GM18951 (cell line): ENCODE data around the gene BICD1.
"Not testable (repeated sequence)": the region's sequence is repeated elsewhere in the genome, so short reads cannot be mapped to it uniquely, and the experiment has no call there.

ENCODE experiments used
- POLR2A ChIP-seq: IDR thresholded peaks from 4 replicates; pipeline ENCODE4 v1.6.1; 2011; ENCODE audit warnings: mild to moderate bottlenecking; ENCODE audit not compliant: insufficient read length, insufficient read depth; ENCODE audit errors: extremely low read depth
- in situ Hi-C: fragments of 300-500 bp; cut with MboI; formaldehyde crosslinking; loops from one replicate; pipeline ENCODE4 v1.12.0; 2022; ENCODE audit warnings: low sequenced_read_pairs, mixed read lengths, inconsistent platforms; ENCODE audit not compliant: unreplicated experiment

BICD1 gene

DNA sequence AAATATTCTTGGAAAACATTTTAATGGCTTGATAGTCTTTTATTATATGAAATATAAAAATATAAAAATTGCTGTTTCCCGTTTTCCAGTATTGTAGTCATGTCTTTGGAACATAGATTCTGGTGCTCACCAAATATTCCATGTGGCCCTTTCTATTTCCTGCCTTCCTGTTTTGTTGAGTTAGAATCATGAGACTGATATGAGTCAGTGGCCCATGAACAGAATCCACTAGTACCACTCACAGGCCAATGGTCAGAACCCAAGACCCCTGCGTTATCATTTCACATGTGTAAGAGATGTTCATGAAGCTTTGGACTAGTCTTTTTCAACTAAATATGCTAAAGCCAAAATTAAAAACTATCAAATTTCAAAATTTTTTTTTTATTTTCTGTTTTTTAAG lies 56.9 kb downstream of the BICD1 start:
- no peak for TF ChIP-seq POLR2A
- in situ Hi-C loops = no loop called here

GRCh38 chr12:32166510-32166909 lies 59.9 kb downstream of the BICD1 start:
- in situ Hi-C loops = no loop called here

DNA sequence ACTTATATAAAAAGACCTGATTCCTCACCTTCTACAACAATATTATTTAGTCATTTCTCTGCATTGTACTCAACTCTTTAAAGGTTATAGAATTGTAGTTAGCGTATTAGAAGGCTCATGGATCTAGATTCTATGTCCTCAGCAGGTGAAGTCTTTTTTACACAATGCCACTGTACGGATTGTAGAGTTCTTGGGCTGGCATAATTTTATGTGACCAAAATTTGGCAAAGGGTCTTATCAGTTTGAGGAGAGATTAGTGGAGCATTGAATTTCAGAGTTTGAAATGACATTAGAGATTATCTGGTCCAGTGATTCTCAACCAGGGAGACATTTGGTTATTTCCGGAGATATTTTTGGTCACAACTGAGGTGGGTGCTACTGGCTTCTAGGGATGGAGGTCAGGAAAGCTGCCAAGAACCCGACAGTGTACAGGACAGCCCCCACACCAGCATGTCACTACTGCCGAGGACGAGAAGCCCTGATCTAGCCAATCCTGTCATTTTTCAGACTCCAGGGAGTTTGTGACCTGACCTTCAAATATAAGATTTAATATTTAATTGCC lies 63.9 kb downstream of the BICD1 start:
- no peak for TF ChIP-seq POLR2A
- in situ Hi-C loops = no loop called here

More at GRCh38 chr12:32166510-32166909, 59.9 kb downstream of the BICD1 start:
- no peak for TF ChIP-seq POLR2A

- in situ Hi-C loops = no loop called here
- TF ChIP-seq POLR2A = no peak
These were observed 64.6 kb downstream of the BICD1 start for GRCh38 chr12:32171211-32171610.

- in situ Hi-C loops = no loop called here
- no peak for TF ChIP-seq POLR2A
These were observed 70.0 kb downstream of the BICD1 start for GRCh38 chr12:32176606-32177005.

DNA sequence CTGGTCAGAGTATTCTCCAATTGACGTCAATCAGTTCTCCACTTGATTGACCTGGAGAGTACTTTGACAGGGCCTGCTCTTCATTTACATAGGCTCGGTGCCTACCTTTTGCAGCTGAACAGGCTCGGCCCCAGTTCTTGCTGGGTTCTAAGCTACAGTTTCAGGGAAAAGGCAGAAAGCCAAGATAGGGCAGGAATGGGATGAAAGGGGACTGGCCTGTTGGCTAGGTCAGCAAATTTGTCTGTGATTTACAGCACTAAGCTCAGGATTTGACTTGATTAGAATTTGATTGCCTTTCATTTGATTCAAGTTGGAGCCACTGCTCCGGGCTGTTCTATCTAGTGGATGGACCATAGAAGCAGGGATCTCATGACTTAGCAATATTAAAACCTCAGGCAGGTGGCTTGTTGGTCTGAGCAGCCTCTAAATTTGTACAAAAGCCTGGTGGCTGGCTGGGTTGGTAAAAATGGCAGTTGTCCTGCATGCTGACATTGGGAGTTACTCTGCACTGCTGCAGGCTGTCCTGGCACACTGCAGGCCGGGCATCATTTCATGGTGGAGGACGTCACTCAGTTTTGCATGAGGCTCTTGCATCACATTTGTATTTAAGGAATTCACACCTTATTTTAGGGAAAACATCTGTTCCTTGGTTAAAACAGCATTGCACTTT lies 71.8 kb downstream of the BICD1 start:
- no peak for TF ChIP-seq POLR2A
- in situ Hi-C loops = no loop called here

GRCh38 chr12:32179011-32179395 lies 72.4 kb downstream of the BICD1 start:
- no peak for TF ChIP-seq POLR2A
- in situ Hi-C loops = no loop called here

GRCh38 chr12:32181498-32182175 lies 75.0 kb downstream of the BICD1 start:
- no peak for TF ChIP-seq POLR2A
- in situ Hi-C loops = no loop called here

DNA sequence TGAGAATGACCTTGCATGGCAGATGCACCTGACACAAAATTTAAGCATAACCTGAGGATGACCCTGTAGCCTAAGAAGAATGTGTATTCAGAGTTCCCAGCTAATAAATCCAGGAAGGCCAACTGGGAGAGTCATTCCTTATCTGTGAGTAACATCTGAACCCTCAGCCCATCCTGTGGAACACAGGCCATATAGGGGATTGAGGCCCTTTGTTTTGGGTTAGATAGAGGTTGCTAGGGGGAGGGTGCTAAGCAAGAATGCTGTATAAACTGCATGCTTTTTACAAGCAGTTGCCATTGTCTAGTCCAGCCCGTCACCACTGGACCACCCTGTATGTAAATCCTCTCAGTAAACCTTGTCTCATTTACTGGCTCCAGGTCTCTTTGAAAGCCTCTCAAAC lies 77.0 kb downstream of the BICD1 start:
- in situ Hi-C loops = no loop called here

DNA sequence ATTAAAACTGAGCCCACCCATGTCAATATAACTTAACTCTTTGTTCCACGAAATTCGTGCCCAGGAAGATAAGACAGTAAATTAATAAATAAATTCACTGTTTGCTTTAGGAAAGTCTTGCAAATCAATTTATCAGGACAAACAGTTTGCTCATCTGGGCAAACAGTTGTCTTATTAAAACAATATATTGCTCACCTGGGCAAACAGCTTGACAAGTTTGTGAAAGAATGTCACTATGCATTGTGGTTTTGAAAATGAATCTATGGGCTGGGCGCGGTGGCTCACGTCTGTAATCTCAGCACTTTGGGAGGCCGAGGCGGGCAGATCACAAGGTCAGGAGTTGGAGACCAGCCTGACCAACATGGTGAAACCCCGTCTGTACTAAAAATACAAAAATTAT lies 80.5 kb downstream of the BICD1 start:
- in situ Hi-C loops = not testable (repeated sequence)

More for the DNA sequence above, 77.0 kb downstream of the BICD1 start:
- TF ChIP-seq POLR2A = no peak

- in situ Hi-C loops = no loop called here
- no peak for TF ChIP-seq POLR2A
These were observed 84.8 kb downstream of the BICD1 start for GRCh38 chr12:32191445-32191844.

- no peak for TF ChIP-seq POLR2A
These were observed 89.9 kb downstream of the BICD1 start for GRCh38 chr12:32196250-32197198.

DNA sequence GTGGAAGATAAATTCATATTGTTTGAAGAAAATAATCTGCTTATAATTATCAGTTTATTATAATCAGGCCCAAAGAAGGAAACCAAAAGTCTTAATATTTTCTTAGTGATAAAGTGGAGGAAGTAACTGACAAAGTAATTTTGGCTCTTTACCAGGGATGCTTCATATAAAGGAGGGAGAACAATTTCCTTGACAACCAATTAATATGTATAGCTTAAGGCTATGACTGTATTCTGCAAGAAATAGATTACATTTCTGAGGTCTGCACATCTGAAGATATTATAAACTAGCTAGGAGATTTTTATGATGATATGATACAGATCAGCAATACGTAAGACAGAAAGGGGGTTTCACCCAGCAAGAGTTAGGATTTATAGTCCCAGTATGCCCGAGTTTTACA lies 90.8 kb downstream of the BICD1 start:
- TF ChIP-seq POLR2A = no peak
- in situ Hi-C loops = no loop called here

More at GRCh38 chr12:32196250-32197198, 89.9 kb downstream of the BICD1 start:
- in situ Hi-C loops = no loop called here
